CD4-positive, alpha-beta T cell (primary cell): Measurements from ENCODE around the gene PKD2L1. TPM values are rescaled to one million over a fixed set of nuclear protein-coding genes. Genes with fewer than 3 reads are reported as not detected.

ENCODE experiments used
- ATAC-seq: fragments of 200-7000 bp; cut with Tn5 transposase; one replicate; pipeline ENCODE4 v1.10.0; 2022; ENCODE audit warnings: mild to moderate bottlenecking; ENCODE audit not compliant: poor library complexity
- CTCF ChIA-PET: fragments of 350-600 bp; sonication (Branson Sonifier 250); formaldehyde crosslinking; loops from one replicate; lab custom pipeline; 2021; ENCODE audit warnings: antibody characterized with exemption, inconsistent platforms; lab: Charles Lee
- POLR2A ChIA-PET: fragments of 350-600 bp; sonication (Branson Sonifier 250); formaldehyde crosslinking; loops from one replicate; lab custom pipeline; 2021; ENCODE audit warnings: antibody characterized with exemption, inconsistent platforms; lab: Charles Lee
- DNase-seq, 14 experiments: peaks; one replicate each; pipeline ENCODE4 v3.0.0-alpha.2; 2013 to 2020; ENCODE audit warnings: mixed read lengths in 2 of 14
- H3K27ac ChIP-seq, 2 donors: one replicate each; pipeline versions ENCODE4 v1.5.1 to v1.7.0; 2013; ENCODE audit warnings: low read length in 2 of 2, low read depth in 1 of 2, mild to moderate bottlenecking in 1 of 2
- H3K27me3 ChIP-seq, 2 experiments: 1 replicate in 1 of 2; 2 replicates in 1 of 2; pipeline versions ENCODE4 v1.6.1 to v1.7.0; 2013; ENCODE audit warnings: low read length in 2 of 2, control low read depth in 1 of 2, mild to moderate bottlenecking in 1 of 2, moderate library complexity in 1 of 2; ENCODE audit not compliant: insufficient read depth in 2 of 2, control insufficient read depth in 1 of 2
- H3K36me3 ChIP-seq: one replicate; pipeline ENCODE4 v1.6.1; 2013; ENCODE audit warnings: low read length, control low read depth; ENCODE audit not compliant: insufficient read depth
- H3K4me1 ChIP-seq: one replicate; pipeline ENCODE4 v1.6.1; 2013; ENCODE audit warnings: low read length, control low read depth; ENCODE audit not compliant: insufficient read depth
- H3K4me3 ChIP-seq: one replicate; pipeline ENCODE4 v1.5.1; 2013; ENCODE audit warnings: mild to moderate bottlenecking, low read length, moderate library complexity
- H3K9me3 ChIP-seq, 2 experiments: 1 replicate in 1 of 2; 2 replicates in 1 of 2; pipeline versions ENCODE4 v1.6.1 to v1.7.0; 2013; ENCODE audit warnings: low read length in 2 of 2, mild to moderate bottlenecking in 2 of 2, control low read depth in 1 of 2, moderate library complexity in 1 of 2; ENCODE audit not compliant: control insufficient read depth in 1 of 2, insufficient read depth in 1 of 2
- H3K27ac Mint-ChIP-seq: one replicate; pipeline ENCODE4 v1.8.0; 2020; ENCODE audit warnings: mixed read lengths
- H3K27me3 Mint-ChIP-seq: one replicate; pipeline ENCODE4 v1.8.0; 2021; ENCODE audit warnings: mixed read lengths
- H3K36me3 Mint-ChIP-seq: one replicate; pipeline ENCODE4 v1.8.0; 2021; ENCODE audit warnings: low read depth, mixed read lengths
- H3K4me1 Mint-ChIP-seq: one replicate; pipeline ENCODE4 v1.8.0; 2021; ENCODE audit warnings: low read depth, mixed read lengths
- H3K4me3 Mint-ChIP-seq: one replicate; pipeline ENCODE4 v1.8.0; 2020; ENCODE audit warnings: mild to moderate bottlenecking, mixed read lengths
- H3K9me3 Mint-ChIP-seq: one replicate; pipeline ENCODE4 v1.8.0; 2020; ENCODE audit warnings: mixed read lengths
- CTCF ChIP-seq: fragments of 200-600 bp; IDR thresholded peaks from one replicate; pipeline ENCODE4 v1.8.0; 2022; ENCODE audit warnings: antibody characterized with exemption, mild to moderate bottlenecking
- intact Hi-C, 2 experiments: fragments of 100-400 bp; cut with DNase I in 1 of 2; cut with micrococcal nuclease in 1 of 2; formaldehyde crosslinking; loops; one replicate each; pipeline versions ENCODE4 v1.15.1 to v1.9.0; 2023 to 2025; cut with DNase I, micrococcal nuclease
- total RNA-seq, 174 experiments: library from RNA in 2 of 174; stranded (reverse) in 2 of 174; gene quantifications; one replicate each; pipeline ENCODE4 v1.2.3 and lab custom pipeline; 2021 to 2026

Gene PKD2L1
- total RNA-seq, 2 experiments from 2014 or later = not detected

- Mint-ChIP-seq H3K4me1 (peaks cover 27% of the 10 kb centered on the region), H3K4me3 (no peak overlapping the region), H3K9me3 (no peaks in the 10 kb centered on the region), H3K36me3 (peaks cover 21% of the 10 kb centered on the region), H3K27me3 (peaks cover 19% of the 10 kb centered on the region), H3K27ac (no peak overlapping the region)
- no peak for DNase-seq
- POLR2A ChIA-PET = no interaction called here
- intact Hi-C loops = loop anchor here in 1 of 2 experiments (10.0 kb wide), 2 partner anchors 285 to 755 kb away; partner anchors contain the start of gene DNMBP
- peaks cover 20% of the 10 kb centered on the region for H3K4me1 ChIP-seq
- peaks cover 0 to 4% of the 10 kb centered on the region in 2 experiments for H3K27me3 ChIP-seq
- ATAC-seq = no peak
- CTCF ChIA-PET = no interaction called here
- H3K36me3 ChIP-seq = no peaks in the 10 kb centered on the region
- no peaks in the 10 kb centered on the region for H3K9me3 ChIP-seq
- H3K27ac ChIP-seq = no peak overlapping the region
- H3K4me3 ChIP-seq = no peak overlapping the region
- TF ChIP-seq CTCF = no peak
Observed at GRCh38 chr10:100289641-100290040, 40.4 kb downstream of the PKD2L1 start.

- intact Hi-C loops = loop anchor here in 1 of 2 experiments (10.0 kb wide), 2 partner anchors 283 to 757 kb away; partner anchors contain the start of gene DNMBP
- H3K9me3 ChIP-seq = no peaks in the 10 kb centered on the region
- Mint-ChIP-seq H3K27ac (peak overlapping the region; percentile 97), H3K27me3 (peaks cover 9% of the 10 kb centered on the region), H3K4me1 (peaks cover 30% of the 10 kb centered on the region), H3K36me3 (peaks cover 23% of the 10 kb centered on the region), H3K9me3 (no peaks in the 10 kb centered on the region), H3K4me3 (peak overlapping the region; percentile 98)
- no peak for TF ChIP-seq CTCF
- ATAC-seq (no peak), DNase-seq (no peak)
- CTCF ChIA-PET = no interaction called here
- H3K27me3 ChIP-seq = peaks cover 0 to 4% of the 10 kb centered on the region in 2 experiments
- no peak overlapping the region for H3K4me3 ChIP-seq
- no peak overlapping the region for H3K27ac ChIP-seq
- no peaks in the 10 kb centered on the region for H3K36me3 ChIP-seq
- peaks cover 22% of the 10 kb centered on the region for H3K4me1 ChIP-seq
- POLR2A ChIA-PET = no interaction called here
Observed at GRCh38 chr10:100288196-100288595, 41.8 kb downstream of the PKD2L1 start.

GRCh38 chr10:100287756-100288155 lies 42.3 kb downstream of the PKD2L1 start:
- no peak for ATAC-seq
- TF ChIP-seq CTCF = no peak
- CTCF ChIA-PET = no interaction called here
- H3K4me1 ChIP-seq = peaks cover 22% of the 10 kb centered on the region
- peaks cover 0 to 1% of the 10 kb centered on the region in 2 experiments for H3K27me3 ChIP-seq
- peak overlapping the region; percentile 97 for H3K27ac Mint-ChIP-seq
- no peak overlapping the region for H3K4me3 ChIP-seq
- H3K4me1 Mint-ChIP-seq = peaks cover 30% of the 10 kb centered on the region
- no peaks in the 10 kb centered on the region for H3K9me3 ChIP-seq
- peak overlapping the region; percentile 98 for H3K4me3 Mint-ChIP-seq
- H3K36me3 Mint-ChIP-seq = peaks cover 23% of the 10 kb centered on the region
- H3K27ac ChIP-seq = no peak overlapping the region
- H3K36me3 ChIP-seq = peaks cover 4% of the 10 kb centered on the region
- peaks cover 5% of the 10 kb centered on the region for H3K27me3 Mint-ChIP-seq
- H3K9me3 Mint-ChIP-seq = no peaks in the 10 kb centered on the region
- intact Hi-C loops = loop anchor here (2.0 to 10.0 kb wide), 4 partner anchors 21 to 757 kb away; partner anchors contain the start of genes CWF19L1 (in 1 of the 2), DNMBP (in 1 of the 2) and NDUFB8 (in 1 of the 2)
- POLR2A ChIA-PET = no interaction called here
- DNase-seq = no peak
